Caco-2 (cell line): ENCODE measurements around the gene COQ9. TPM values are rescaled to one million over a fixed set of nuclear protein-coding genes. Genes with fewer than 3 reads are reported as not detected.

ENCODE experiments used
- BruUV-seq: library from RNA; stranded (reverse); fragments of 400-500 nt; replicated peaks from 2 replicates; lab custom pipeline; 2021; lab: Mats Ljungman, UMichigan
- CTCF ChIA-PET: fragments of 300-600 bp; sonication (Branson Sonifier 250); formaldehyde crosslinking; loops from one replicate; lab custom pipeline; 2022; ENCODE audit warnings: antibody characterized with exemption; lab: Charles Lee
- POLR2A ChIA-PET: fragments of 300-600 bp; sonication (Branson Sonifier 250); formaldehyde crosslinking; loops from one replicate; lab custom pipeline; 2022; ENCODE audit warnings: antibody characterized with exemption; lab: Charles Lee
- DNase-seq, 2 experiments: peaks; one replicate each; pipeline versions ENCODE4 v3.0.0 to v3.0.0-alpha.2; 2020 to 2022
- H3K27me3 ChIP-seq: replicated peaks from 2 replicates; pipeline ENCODE4 v1.6.0; 2011; ENCODE audit warnings: low read length; ENCODE audit not compliant: control insufficient read depth, insufficient read depth
- H3K36me3 ChIP-seq: 2 replicates; pipeline ENCODE4 v1.5.1; 2011; ENCODE audit warnings: low read length; ENCODE audit not compliant: control insufficient read depth, insufficient read depth
- H3K4me1 ChIP-seq: fragments of 250-450 bp; sonication (Bioruptor Pico); 2 replicates; pipeline ENCODE4 v1.5.1; 2020; ENCODE audit warnings: mild to moderate bottlenecking
- H3K4me3 ChIP-seq: 2 replicates; pipeline ENCODE4 v1.5.1; 2011; ENCODE audit warnings: low read depth, mild to moderate bottlenecking, control low read depth, low read length
- H3K9me3 ChIP-seq: fragments of 250-450 bp; sonication (Bioruptor Pico); 2 replicates; pipeline ENCODE4 v1.5.1; 2020; ENCODE audit warnings: mild to moderate bottlenecking, moderate library complexity
- H3K27ac Mint-ChIP-seq: one replicate; pipeline ENCODE4 v1.8.0; 2022; ENCODE audit warnings: mixed read lengths; ENCODE audit not compliant: unreplicated experiment
- H3K27me3 Mint-ChIP-seq: one replicate; pipeline ENCODE4 v1.8.0; 2022; ENCODE audit warnings: mixed read lengths; ENCODE audit not compliant: insufficient read depth, unreplicated experiment
- H3K36me3 Mint-ChIP-seq: one replicate; pipeline ENCODE4 v1.8.0; 2022; ENCODE audit warnings: mild to moderate bottlenecking, mixed read lengths; ENCODE audit not compliant: insufficient read depth, unreplicated experiment
- H3K4me1 Mint-ChIP-seq: one replicate; pipeline ENCODE4 v1.8.0; 2022; ENCODE audit warnings: low read depth, mixed read lengths; ENCODE audit not compliant: unreplicated experiment
- H3K4me3 Mint-ChIP-seq: one replicate; pipeline ENCODE4 v1.8.0; 2022; ENCODE audit warnings: mild to moderate bottlenecking, moderate library complexity, mixed read lengths; ENCODE audit not compliant: unreplicated experiment
- H3K9me3 Mint-ChIP-seq: one replicate; pipeline ENCODE4 v1.8.0; 2022; ENCODE audit warnings: mixed read lengths; ENCODE audit not compliant: unreplicated experiment
- CTCF ChIP-seq, 2 experiments: fragments of 200-600 bp in 1 of 2; IDR thresholded peaks; 1 replicate in 1 of 2; 2 replicates in 1 of 2; pipeline versions ENCODE4 v1.5.1 to v1.8.0; 2011 to 2022; ENCODE audit warnings: antibody characterized with exemption in 1 of 2, control low read depth in 1 of 2, inconsistent platforms in 1 of 2, low read depth in 1 of 2, low read length in 1 of 2, mild to moderate bottlenecking in 1 of 2, moderate library complexity in 1 of 2; ENCODE audit not compliant: insufficient read depth in 1 of 2, severe bottlenecking in 1 of 2, unreplicated experiment in 1 of 2
- intact Hi-C: fragments of 100-400 bp; cut with micrococcal nuclease; formaldehyde crosslinking; loops from one replicate; pipeline ENCODE4 v1.10.0; 2022; ENCODE audit not compliant: unreplicated experiment
- total RNA-seq: library from RNA; stranded (reverse); gene quantifications from 2 replicates; pipeline ENCODE4 v1.2.3, GENCODE V29; 2022

Gene COQ9
- total RNA-seq, 1 experiment from 2014 or later = 50.9 TPM

GRCh38 chr16:57482845-57483545 lies 35.7 kb downstream of the COQ9 start:
- no peaks in the 10 kb centered on the region for H3K27me3 Mint-ChIP-seq
- H3K4me3 ChIP-seq = no peak overlapping the region
- no TSS peak for BruUV-seq
- DNase-seq = peak in 1 of 2 experiments; percentile 40
- H3K36me3 ChIP-seq = peaks cover 4% of the 10 kb centered on the region; the same call in 1 of the 2 replicates
- POLR2A ChIA-PET = no interaction called here
- no peak for TF ChIP-seq CTCF (IDR thresholded peaks at IDR 0.05; ENCODE audit: insufficient read depth in 1 of 2, low read depth in 1 of 2, low read length in 1 of 2, severe bottlenecking in 1 of 2, unreplicated experiment in 1 of 2)
- peaks cover 53% of the 10 kb centered on the region for H3K4me1 ChIP-seq
- intact Hi-C loops = no loop called here
- CTCF ChIA-PET = no interaction called here
- H3K36me3 Mint-ChIP-seq = peaks cover 36% of the 10 kb centered on the region
- H3K4me3 Mint-ChIP-seq = no peak overlapping the region
- H3K27ac Mint-ChIP-seq = peak overlapping the region; percentile 100
- H3K9me3 Mint-ChIP-seq = no peaks in the 10 kb centered on the region
- peaks cover 63% of the 10 kb centered on the region for H3K4me1 Mint-ChIP-seq
- no peaks in the 10 kb centered on the region for H3K27me3 ChIP-seq
- H3K9me3 ChIP-seq = no peaks in the 10 kb centered on the region

GRCh38 chr16:57483725-57484514 lies 36.6 kb downstream of the COQ9 start:
- Mint-ChIP-seq H3K9me3 (no peaks in the 10 kb centered on the region), H3K4me1 (peaks cover 54% of the 10 kb centered on the region), H3K4me3 (no peak overlapping the region), H3K27ac (no peak overlapping the region), H3K36me3 (peaks cover 29% of the 10 kb centered on the region), H3K27me3 (no peaks in the 10 kb centered on the region)
- H3K36me3 ChIP-seq = peaks cover 3% of the 10 kb centered on the region; the same call in 1 of the 2 replicates
- no peaks in the 10 kb centered on the region for H3K27me3 ChIP-seq
- ChIA-PET CTCF (no interaction called here), POLR2A (no interaction called here)
- intact Hi-C loops = no loop called here
- DNase-seq = peak in 1 of 2 experiments; percentile 39
- no TSS peak for BruUV-seq
- H3K9me3 ChIP-seq = no peaks in the 10 kb centered on the region
- TF ChIP-seq CTCF (IDR thresholded peaks at IDR 0.05; ENCODE audit: insufficient read depth in 1 of 2, low read depth in 1 of 2, low read length in 1 of 2, severe bottlenecking in 1 of 2, unreplicated experiment in 1 of 2) = no peak
- H3K4me3 ChIP-seq = no peak overlapping the region
- H3K4me1 ChIP-seq = peaks cover 46% of the 10 kb centered on the region

GRCh38 chr16:57484515-57485005 lies 37.3 kb downstream of the COQ9 start:
- Histone ChIP-seq H3K9me3 (no peaks in the 10 kb centered on the region), H3K4me3 (no peak overlapping the region; the same call in 1 of the 2 replicates), H3K4me1 (peaks cover 40% of the 10 kb centered on the region), H3K36me3 (no peaks in the 10 kb centered on the region), H3K27me3 (no peaks in the 10 kb centered on the region)
- CTCF ChIA-PET = no interaction called here
- Mint-ChIP-seq H3K4me1 (peaks cover 48% of the 10 kb centered on the region), H3K4me3 (peak overlapping the region; percentile 95), H3K9me3 (no peaks in the 10 kb centered on the region), H3K27ac (no peak overlapping the region), H3K36me3 (peaks cover 24% of the 10 kb centered on the region), H3K27me3 (no peaks in the 10 kb centered on the region)
- intact Hi-C loops = no loop called here
- peak in 1 of 2 experiments; percentile 26 for DNase-seq
- BruUV-seq = no TSS peak
- POLR2A ChIA-PET = no interaction called here
- TF ChIP-seq CTCF (IDR thresholded peaks at IDR 0.05; ENCODE audit: insufficient read depth in 1 of 2, low read depth in 1 of 2, low read length in 1 of 2, severe bottlenecking in 1 of 2, unreplicated experiment in 1 of 2) = no peak
